Measurements from ENCODE around the gene SHC1.

The SHC1 gene

DNA sequence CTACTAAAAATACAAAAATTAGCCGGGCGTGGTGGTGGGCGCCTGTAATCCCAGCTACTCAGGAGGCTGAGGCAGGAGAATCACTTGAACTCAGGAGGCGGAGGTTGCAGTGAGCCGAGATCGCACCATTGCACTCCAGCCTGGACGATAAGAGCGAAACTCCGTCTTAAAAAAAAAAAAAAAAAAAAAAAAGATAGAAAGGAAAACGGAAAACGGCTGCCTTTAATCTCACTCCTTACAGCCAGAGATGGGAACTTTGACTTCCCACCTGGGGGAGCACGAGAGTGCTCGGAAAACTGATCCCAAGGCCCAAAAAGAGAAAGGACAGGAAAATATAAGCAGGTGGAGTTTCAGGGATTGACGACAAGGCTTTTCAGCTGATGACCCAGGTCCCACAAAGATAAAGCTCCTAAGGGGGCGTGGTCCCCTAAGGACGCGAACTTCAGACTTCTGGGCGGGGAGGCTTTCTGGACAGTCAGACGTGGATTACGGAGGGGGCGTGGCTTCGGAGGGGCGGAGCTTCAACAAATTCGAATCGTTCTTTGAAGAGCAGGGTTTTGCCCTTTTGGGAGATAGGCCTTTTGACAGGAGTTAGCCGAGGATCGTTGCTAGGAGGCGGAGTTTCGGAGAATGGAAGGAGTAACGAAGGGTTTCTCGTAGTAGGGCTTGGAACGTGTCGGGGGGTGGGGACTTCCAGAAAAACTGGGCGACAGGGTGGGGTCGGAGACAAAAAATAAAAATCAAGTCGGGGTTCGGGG is 3.0 kb upstream of the SHC1 start:
- DNase-seq (ENCODE audit: low read depth): peak; percentile 87

DNA sequence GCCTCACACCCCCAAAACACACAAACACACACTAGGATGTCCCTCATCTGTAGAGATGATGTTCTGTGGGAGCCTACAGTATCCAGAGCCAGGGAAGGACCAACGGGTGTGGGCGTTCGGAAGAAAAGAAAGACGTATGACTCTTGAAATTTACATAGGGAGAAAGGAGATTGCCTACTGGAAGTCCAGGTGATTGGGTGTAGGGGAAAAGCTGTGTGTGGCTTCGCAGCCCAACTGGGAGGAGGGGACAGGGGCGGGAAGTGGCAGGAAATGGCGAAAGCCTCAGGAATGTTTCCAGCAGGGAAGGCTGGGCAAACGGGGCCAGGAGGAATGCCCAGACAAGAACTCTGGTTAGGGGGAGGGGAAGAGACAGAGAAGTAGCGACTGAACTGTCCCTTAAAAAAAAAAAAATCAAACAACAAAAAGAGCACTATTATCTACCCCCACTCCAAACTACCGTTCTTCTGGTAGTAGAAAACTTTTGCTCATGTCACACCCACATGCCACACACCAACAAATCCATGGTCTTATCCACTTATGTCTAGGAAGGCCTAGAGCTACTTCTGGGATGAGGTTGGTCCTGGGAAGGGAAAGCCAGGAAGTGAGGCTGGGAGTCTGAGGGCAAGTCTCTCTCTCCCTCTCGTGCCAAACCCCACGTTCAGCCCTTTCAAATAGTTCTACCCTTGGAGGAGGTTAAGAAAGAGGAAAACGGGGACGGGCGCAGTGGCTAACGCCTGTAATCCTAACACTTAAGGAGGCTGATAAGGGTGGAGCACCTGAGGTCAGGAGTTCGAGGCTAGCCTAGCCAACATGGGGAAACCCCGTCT is 2.2 kb upstream of the SHC1 start:
- DNase-seq (ENCODE audit: low read depth): no peak

DNA sequence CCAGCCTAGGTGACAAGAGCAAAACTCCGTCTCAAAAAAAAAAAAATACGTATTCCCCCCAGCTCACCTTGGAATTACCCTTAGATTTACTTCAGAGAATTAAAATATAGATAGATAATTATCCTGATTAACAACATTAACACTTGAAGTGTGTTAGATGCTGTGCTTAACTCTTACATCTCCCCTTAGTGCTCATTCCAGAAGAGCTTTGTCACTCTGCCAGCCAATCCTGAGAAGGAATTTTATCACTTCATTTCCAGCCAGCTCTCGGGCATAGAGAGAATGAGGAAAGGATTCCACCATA is 1.6 kb upstream of the SHC1 start:
- DNase-seq (ENCODE audit: low read depth): no peak

DNA sequence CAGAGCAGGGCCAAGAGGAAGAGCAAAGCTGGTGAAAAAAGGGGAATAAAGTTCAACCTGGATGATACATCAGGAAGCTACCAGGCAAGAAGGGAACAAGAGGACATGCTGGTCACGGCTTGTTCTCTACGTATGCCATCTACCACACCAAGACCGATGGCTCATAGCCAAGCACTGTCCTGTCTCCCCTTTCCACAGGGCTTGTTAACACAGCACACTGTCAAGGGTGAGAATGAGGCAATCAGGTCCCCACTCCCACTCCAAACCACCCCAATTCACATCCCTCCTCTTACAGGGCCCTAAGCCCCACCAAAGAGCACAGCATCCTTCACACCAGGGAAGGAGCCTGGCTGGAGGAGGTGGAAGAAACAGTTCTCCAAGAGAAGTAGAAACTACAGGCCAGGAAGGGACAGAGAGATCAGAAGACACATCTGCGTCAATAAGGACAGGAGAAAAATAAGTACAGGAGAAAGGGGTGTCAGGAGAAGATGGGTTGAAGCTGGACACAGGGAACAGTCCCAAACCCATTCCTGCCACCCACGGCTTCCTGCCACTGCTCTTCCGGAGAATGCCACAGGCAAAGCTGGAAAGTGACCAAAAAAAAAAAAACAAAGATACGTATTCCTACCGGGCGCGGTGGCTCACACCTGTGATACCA is 923 bp upstream of the SHC1 start:
- DNase-seq (ENCODE audit: low read depth): no peak

DNA sequence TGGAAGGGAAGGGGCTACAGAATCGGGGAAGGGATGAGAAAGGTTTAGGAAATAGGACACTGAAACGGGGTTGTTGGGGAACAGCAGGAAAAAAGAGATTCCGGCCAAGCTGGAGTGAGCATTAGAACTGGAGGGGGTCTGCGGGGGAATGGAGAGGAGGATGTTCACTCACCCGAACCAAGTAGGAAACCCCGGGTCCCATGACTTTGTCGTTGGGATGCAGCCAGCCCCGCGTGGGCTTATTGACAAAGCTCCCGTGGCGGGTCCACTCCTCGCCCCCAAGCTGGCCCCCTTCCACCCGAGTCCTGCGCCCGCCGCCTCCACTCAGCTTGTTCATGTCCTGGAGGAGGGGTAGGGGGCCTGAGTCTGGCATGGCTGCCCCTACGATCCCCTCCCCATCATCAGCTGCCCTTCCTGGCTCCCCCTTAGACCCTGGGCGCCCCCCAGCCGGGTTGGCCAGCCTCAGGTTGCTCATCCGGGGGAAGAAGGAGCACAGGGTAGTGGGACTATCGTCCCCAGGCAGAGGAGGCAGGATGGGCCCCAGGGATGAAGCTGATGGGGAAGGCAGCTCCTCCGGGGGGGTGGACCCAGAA is 591 bp downstream of the SHC1 start:
- no peak for DNase-seq (ENCODE audit: low read depth)

DNA sequence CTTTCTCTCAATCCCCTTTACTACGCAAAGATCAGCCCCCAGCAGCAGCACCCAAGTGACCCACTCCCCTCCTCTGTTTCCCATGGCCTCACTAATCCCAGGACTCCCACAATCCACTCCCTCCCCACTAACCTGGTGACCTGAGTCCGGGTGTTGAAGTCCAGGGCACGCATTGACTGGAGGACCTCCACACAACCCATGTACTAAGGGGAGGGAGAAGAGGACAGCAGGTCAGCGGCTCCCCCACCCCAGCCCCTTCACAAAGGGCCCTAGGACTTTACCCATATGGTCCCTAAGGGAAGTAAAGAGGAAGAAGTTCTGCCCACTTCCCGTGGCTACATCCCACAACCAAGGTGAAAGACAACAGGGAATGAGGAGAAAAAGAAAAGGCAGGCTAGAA is 1.3 kb downstream of the SHC1 start:
- DNase-seq (ENCODE audit: low read depth): no peak

DNA sequence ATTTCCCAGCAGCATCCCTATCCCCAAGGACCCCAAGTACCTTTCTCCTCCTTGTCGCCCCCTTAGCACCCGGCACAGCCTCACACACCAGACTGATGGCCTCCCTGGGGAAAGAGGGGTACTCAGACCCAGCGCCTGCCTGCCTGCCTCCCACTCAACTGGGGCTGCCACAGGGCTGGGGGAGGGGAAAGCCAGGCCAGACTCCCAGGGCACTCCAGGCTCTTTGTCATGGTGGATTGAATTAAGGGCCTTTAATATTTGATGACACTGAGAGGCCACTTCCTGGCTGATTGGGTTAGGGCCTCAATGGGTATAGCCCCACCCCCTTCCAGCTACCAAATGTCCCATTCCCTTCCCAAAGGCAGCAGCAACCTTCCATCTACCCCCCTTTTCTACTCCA is 1.8 kb downstream of the SHC1 start:
- DNase-seq (ENCODE audit: low read depth): no peak

DNA sequence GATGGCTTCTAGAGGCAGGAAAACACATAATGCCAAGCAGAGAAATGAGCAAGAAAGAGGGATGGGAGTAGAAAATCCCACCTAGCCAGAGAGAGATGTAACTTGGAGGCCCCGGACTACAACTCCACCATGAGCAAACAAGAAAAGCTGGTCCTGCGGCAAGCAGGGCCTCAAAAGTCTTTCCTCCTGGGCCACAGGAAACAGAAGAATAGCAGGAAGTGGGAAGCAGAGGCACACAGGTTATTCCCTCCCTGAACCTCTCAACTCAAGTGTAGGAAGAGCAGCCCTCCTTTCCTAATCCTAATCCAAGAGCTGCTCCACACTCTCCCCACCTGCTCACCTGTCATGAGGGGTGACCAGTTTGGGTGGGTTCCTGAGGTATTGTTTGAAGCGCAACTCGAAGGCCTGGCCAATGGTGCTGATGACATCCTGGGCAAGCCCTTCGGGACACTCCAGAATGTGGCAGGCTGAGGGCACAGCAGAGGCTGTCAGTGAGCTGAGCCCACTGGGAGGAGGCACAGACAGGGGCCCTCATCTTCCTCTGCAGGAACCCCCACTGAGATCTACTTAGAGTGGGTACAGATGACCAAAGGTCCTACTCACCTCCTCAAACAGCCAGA is 3.1 kb downstream of the SHC1 start:
- DNase-seq (ENCODE audit: low read depth): no peak

DNA sequence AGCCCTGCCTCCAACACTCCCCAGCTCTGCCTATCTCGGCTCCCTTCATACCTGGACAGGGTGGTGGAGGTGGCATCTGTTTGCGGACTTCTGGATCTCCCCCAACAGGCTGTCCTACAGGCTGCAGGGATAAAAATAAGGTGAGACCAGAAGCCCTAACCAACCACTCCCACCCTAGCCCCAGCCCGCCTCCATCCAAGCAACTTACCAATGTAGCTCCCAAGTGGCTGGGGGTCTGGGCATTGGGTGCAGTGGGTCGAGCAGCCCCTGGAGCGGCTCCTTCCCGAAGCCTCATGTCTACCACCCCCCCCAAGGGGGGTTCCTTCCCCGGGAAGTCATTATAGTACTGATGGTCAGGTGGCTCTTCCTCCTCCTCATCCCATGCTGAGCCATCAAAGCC is 4.4 kb downstream of the SHC1 start:
- DNase-seq (ENCODE audit: low read depth): no peak

DNA sequence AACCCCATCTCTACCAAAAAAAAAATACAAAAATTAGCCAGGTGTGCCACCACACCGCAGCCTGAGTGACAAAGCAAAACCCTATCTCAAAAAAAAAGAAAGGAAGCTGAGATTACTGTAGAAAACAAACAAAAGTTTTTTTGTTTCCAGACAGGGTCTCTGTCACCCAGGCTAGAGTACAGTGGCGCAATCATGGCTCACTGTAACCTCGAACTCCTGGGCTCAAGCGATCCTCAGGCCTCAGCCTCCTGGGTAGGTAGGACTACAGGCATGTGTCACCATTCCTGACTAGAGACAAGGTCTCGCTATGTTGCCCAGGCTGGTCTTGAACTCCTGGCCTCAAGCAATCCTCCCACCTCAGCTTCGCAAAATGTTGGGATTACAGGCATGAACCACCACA is 6.2 kb downstream of the SHC1 start:
- DNase-seq (ENCODE audit: low read depth): no peak

DNA sequence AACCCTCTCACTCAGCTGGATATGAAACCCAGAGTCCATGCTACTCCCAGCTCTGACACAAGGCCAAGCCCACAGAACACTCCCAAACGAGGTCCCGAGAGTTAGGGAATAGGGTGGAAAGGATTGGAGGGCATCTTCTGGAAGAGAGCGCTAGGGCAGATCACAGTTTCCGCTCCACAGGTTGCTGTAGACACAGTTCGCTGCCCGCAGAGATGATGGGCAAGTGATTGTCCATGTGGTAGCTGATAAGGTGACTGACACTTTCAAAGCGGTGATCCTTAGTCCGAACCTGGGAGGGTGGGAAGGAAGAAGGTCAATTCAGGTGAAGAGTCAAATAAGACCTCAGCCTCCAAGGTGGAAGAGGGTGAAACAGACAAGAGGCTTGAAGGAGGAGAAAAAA is 6.9 kb downstream of the SHC1 start:
- no peak for DNase-seq (ENCODE audit: low read depth)

DNA sequence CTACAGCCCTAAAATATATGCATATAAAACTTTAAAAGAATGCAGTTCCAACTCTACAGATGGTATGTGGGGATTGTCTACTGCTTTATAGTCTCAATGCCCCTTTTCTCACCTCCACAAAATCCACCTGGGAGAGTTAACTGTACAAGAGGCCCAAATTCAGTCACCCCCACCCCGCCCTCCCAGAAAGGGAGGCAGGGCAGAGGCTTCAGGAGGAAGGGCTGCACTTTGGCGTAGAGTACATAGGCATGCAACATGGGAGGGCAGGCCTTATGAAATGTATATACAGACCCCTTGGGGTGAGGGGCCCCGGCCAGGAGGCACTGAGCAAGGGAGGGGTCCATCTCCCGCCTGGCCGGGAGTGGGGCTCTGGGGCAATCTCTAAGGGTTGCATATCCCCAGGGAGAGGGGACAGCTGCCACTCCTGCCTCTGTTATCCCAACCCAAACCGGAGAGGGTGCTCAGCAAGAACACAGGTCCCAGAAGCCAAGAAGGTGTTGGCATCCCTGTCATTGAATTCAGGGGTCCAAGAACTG is 7.7 kb downstream of the SHC1 start:
- no peak for DNase-seq (ENCODE audit: low read depth)

DNA sequence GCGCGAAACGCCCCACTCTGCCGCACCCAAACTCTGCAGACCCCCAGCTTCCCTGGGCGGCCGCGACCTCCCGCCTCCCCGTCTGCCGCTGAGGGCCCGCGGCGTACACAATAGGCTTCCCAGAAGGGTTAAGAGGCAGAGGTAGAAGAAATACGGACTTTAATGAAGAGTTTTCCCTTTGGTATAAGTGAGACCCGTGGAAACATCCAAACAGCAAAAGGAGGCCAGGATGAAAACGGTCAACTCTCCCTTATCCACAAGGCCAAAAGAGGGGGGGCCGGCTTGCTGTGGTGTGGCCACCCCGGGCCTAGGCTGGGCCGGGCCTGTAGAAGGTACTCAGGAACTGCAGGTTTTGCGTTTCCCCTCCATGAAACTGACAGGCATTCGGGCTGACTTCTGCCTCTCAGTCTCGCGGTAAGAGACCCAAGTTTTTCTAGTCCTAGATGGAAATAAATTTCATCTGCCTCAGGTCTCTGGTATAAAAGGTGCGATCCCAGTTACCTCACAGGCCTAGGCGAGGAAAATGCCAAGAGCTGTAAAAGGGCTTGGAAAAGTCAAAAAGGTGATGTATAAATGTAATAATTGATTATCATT is 8.3 kb downstream of the SHC1 start:
- no peak for DNase-seq (ENCODE audit: low read depth)

DNA sequence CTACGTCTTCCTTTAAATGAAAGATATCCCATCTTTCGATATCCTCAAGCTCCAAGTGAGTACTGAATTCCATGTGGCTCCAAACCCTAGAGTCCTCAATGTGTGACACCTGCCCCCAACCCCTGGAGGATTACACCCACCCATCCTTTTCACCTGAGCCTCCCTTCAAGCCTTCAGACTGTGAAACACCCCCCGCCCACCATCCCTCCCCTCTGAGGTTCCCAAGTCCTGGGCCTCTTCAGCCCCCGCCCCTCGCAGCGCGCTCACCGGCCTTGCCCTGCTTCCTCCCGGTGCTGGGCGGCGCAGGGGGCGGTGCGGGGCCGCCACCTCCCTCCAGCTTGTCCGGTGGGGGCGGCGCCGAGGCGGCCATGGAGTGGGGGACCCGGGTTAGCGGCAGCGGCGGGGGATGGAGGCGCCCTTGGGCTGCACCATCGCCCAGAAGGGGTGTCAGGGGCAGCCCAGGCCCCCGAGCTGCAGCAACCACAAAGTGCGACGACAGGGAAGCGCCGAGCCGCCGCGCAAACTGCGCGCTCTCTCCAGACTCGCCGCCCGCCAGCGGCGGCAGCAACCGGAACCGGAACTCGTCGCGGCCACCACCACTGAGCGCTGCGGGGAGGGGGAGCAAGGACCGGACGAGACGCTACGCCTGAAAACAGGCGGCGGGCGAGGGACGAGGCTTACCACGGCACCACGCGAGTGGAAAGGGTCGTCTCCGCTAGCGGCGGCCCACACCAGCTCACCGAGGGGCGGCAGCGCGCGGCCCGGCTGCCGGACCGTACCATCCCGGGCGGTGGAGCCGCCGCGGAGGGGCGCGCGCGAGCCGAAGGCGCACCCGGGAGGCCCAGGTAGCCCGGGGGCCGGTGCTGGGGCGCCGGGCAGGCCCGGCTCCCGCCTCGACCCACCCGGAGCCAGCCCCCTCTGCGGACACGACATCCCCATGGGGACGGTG is 9.1 kb downstream of the SHC1 start, which contains the start of gene PYGO2:
PYGO2 (minus strand) TSS at position 576 of the 949 bp plus-strand sequence; CDS start at position 370, 206 bp downstream.
- peak; percentile 64 for DNase-seq (ENCODE audit: low read depth)

DNA sequence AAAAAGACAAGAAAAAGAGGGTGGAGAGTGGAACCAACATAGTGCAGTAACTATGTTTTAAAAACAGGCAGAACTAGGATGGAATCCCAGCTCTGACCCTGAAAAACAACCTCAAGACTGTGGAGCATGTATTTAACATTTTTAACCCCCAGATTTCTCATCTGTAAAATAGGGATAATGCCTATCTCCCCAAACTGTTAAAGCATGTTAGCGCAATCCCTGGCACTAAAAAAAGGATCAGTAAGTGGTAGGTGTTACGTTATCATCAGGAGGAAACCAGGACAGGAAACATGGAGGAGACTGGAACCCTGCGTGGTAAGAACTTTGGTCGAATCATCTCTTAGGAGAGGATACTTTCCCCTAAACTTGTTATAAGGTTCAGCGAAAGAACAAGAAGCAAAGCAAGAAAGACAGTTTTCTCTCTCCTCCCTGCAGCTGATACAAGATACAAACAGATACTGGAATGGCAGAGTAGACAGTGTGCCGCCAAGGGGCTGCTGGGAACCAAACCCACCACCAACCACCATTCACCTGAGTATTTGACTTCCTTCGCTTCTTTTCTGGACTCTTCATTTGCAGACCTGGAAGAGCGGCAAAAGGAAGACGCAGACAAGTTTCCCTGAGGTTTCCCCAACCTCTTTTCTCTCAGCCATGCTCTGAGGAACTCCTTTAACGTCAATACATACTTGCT is 10.0 kb downstream of the SHC1 start:
- no peak for DNase-seq (ENCODE audit: low read depth)

DNA sequence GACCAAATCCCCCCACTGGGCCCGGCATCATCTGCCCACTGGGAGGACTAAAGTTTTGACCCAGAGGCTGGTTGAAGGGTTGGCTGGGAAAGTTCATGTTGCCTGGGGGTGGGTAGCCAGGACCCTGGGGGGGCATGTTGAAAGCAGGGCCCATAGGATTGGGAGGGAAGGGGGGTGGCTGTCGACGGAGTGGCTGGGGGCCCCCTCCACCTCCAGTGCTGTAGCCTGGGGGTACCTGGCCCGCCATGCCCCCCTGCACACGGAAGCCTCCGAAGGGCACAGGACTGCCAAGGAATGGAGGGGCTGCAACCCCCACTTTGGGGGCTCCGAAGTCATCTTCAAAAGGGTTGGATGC is 11.1 kb downstream of the SHC1 start:
- no peak for DNase-seq (ENCODE audit: low read depth)

DNA sequence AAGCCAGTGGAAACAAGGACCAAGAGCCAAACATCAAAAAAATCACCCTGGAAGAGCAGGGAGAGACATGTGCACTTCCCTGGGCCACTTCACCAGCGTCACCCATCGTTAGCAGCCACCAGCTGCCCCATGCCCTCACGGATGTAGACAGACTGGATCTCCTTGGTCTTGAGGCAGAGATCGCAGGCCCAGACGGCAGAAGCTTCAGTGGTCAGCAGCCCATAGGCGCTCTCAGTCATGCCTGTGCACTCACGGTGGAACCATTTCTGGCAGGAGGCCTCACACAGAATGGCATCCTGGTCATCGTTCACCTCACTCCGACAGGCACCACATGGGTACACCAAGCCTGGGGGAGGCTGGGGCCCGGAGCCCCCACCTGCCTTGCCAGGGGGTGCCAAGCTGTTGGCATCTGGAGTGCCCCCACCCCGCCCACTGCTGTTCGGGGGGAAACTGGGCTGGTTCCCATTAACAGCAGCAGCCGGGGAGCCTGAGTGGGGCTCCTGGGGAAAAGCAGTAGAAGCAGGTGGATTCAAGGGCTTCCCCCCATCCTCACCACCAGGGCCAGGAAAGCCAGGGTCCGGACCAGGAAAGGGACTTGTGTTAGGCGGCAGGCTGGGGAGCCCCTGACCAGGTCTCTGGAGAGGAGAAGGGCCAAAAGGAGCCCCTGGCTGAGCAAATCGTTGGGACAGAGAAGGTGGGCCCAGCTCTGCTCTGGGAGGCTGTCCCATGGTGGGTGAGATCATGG is 11.7 kb downstream of the SHC1 start:
- DNase-seq (ENCODE audit: low read depth): no peak

DNA sequence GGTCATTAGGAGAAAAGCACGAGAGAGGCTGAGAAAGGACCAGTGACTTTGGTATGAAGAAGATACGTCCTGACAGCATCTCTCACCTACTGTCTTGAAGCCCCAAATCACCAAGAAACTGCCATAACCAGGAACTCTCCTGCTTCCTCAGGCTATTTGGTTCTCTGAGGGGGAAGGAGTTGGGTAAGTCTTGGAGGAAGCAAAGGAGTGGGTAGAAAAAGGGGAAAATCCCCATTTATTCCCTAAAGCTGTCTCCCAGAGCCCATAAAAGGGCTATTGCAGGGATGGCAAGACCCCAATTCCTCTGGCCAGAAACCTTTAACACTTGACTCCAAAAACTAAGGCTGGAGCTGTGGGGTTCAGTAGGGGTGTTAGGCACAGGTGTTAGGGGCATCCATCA is 12.5 kb downstream of the SHC1 start:
- no peak for DNase-seq (ENCODE audit: low read depth)

DNA sequence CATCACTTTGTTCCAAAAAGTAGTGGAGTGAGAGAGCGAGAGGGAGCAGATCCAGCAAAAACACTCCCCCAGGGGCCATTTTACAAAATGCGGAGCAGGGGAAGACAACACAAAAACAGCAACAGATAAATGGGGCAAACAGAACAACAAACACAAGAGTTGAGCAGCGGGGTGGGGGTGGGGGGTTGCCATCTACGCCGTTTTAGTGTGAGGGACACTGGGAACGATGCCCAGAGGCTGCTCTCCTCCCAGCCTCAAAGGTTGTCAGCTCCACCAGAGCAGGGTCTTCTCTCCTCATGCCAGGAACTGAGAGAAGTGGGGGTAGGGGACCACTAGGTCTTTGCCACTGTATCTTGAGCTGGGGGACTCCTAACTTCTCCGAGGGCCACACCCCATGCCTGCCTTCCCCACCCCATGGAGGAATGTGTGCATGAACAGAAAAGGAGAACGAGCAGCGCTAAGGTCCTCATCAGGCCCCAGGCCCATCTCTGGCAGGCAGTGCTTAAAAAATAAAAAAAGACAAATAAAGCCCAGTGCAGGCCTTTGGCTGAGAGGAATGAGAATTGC is 13.4 kb downstream of the SHC1 start:
- DNase-seq (ENCODE audit: low read depth): no peak
